GM21447 (cell line): ENCODE data around the gene MYO1F.

Experiments used
- ATAC-seq: cut with Tn5 transposase; IDR thresholded peaks from one replicate; pipeline ENCODE4 v1.9.1; 2021; ENCODE audit not compliant: unreplicated experiment

Gene MYO1F

GRCh38 chr19:8499048-8499833, 78.0 kb downstream of the MYO1F start:
- no peak for ATAC-seq

- ATAC-seq: no peak
Observed at GRCh38 chr19:8498295-8498694, 78.9 kb downstream of the MYO1F start.

- ATAC-seq: no peak
Observed at GRCh38 chr19:8494158-8494557, 83.1 kb downstream of the MYO1F start.

GRCh38 chr19:8491574-8491973, 85.7 kb downstream of the MYO1F start:
- no peak for ATAC-seq

GRCh38 chr19:8490873-8491272, 86.4 kb downstream of the MYO1F start:
- no peak for ATAC-seq

- ATAC-seq: no peak
Observed at GRCh38 chr19:8490395-8490760, 86.9 kb downstream of the MYO1F start.

GRCh38 chr19:8489561-8490394, 87.5 kb downstream of the MYO1F start:
- no peak for ATAC-seq

GRCh38 chr19:8488365-8488764, 88.9 kb downstream of the MYO1F start:
- ATAC-seq: no peak

GRCh38 chr19:8487137-8487851, 89.9 kb downstream of the MYO1F start:
- peak; percentile 51 for ATAC-seq

- no peak for ATAC-seq
Observed at GRCh38 chr19:8486661-8487136, 90.5 kb downstream of the MYO1F start.

GRCh38 chr19:8485561-8486371, 91.5 kb downstream of the MYO1F start:
- no peak for ATAC-seq

- no peak for ATAC-seq
Observed at GRCh38 chr19:8484331-8484894, 92.8 kb downstream of the MYO1F start.

- no peak for ATAC-seq
Observed at GRCh38 chr19:8483165-8483564, 94.1 kb downstream of the MYO1F start.

- ATAC-seq: no peak
Observed at GRCh38 chr19:8482696-8483095, 94.5 kb downstream of the MYO1F start.

- ATAC-seq: no peak
Observed at GRCh38 chr19:8481616-8482015, 95.6 kb downstream of the MYO1F start.

- ATAC-seq: no peak
Observed at GRCh38 chr19:8481201-8481600, 96.0 kb downstream of the MYO1F start.

- no peak for ATAC-seq
Observed at GRCh38 chr19:8478598-8478997, 98.6 kb downstream of the MYO1F start.

GRCh38 chr19:8477889-8478288, 99.4 kb downstream of the MYO1F start:
- no peak for ATAC-seq

- ATAC-seq: no peak
Observed at GRCh38 chr19:8476524-8476923, 100.7 kb downstream of the MYO1F start.

GRCh38 chr19:8475005-8475404, 102.2 kb downstream of the MYO1F start:
- no peak for ATAC-seq
